ENCODE results near the gene EGLN1.

EGLN1 gene

DNA sequence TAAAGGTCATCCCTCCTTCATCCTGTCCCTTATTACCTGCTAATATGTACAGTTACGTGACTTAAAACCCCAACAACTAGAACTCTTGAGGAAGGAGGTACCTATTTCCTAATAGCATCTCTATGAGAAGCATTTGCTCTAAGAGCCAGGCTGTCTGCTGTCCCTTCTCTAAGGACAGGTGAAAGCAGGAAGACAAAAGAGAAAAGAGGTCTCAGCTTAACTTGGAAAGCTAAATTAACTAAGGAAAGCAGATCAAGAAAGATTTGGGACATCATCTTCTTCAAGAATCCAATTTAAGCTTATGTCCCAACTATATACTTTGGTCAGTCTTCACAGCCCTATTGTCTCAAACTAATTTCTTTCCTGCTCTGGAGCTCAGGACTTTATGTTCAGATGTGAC lies 2.9 kb downstream of the EGLN1 start:
- DNase-seq (ENCODE audit: low read depth): no peak
- TF ChIP-seq POLR2A (IDR thresholded peaks at IDR 0.05; ENCODE audit: extremely low read depth, insufficient read length) (no peak), MAX (IDR thresholded peaks at IDR 0.05; ENCODE audit: low read depth, low read length) (no peak), MYC (IDR thresholded peaks at IDR 0.05; ENCODE audit: low read depth, low read length) (no peak)
- TF ChIP-seq, protein P1, sequence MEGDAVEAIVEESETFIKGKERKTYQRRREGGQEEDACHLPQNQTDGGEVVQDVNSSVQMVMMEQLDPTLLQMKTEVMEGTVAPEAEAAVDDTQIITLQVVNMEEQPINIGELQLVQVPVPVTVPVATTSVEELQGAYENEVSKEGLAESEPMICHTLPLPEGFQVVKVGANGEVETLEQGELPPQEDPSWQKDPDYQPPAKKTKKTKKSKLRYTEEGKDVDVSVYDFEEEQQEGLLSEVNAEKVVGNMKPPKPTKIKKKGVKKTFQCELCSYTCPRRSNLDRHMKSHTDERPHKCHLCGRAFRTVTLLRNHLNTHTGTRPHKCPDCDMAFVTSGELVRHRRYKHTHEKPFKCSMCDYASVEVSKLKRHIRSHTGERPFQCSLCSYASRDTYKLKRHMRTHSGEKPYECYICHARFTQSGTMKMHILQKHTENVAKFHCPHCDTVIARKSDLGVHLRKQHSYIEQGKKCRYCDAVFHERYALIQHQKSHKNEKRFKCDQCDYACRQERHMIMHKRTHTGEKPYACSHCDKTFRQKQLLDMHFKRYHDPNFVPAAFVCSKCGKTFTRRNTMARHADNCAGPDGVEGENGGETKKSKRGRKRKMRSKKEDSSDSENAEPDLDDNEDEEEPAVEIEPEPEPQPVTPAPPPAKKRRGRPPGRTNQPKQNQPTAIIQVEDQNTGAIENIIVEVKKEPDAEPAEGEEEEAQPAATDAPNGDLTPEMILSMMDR (IDR thresholded peaks at IDR 0.05; ENCODE audit: low read depth, low read length): no peak
- H3K4me3 ChIP-seq (ENCODE audit: low read depth, low read length): peak overlapping the region; percentile 88

GRCh38 chr1:231418741-231419107 lies 3.4 kb downstream of the EGLN1 start:
- TF ChIP-seq, protein P1 (IDR thresholded peaks at IDR 0.05; ENCODE audit: low read depth, low read length): no peak
- peak overlapping the region; percentile 88 for H3K4me3 ChIP-seq (ENCODE audit: low read depth, low read length)
- DNase-seq (ENCODE audit: low read depth): no peak

- H3K4me3 ChIP-seq (ENCODE audit: low read depth, low read length): peak overlapping the region; percentile 88
- TF ChIP-seq MAX (IDR thresholded peaks at IDR 0.05; ENCODE audit: low read depth, low read length): no peak
- DNase-seq (ENCODE audit: low read depth): no peak
Measured at GRCh38 chr1:231418101-231418740, 3.9 kb downstream of the EGLN1 start.

GRCh38 chr1:231417513-231417912 lies 4.6 kb downstream of the EGLN1 start:
- peak overlapping the region; percentile 88 for H3K4me3 ChIP-seq (ENCODE audit: low read depth, low read length)
- TF ChIP-seq MAX (IDR thresholded peaks at IDR 0.05; ENCODE audit: low read depth, low read length) (no peak), POLR2A (IDR thresholded peaks at IDR 0.05; ENCODE audit: extremely low read depth, insufficient read length) (no peak), MYC (IDR thresholded peaks at IDR 0.05; ENCODE audit: low read depth, low read length) (no peak)
- TF ChIP-seq, protein P1 (IDR thresholded peaks at IDR 0.05; ENCODE audit: low read depth, low read length): no peak
- no peak for DNase-seq (ENCODE audit: low read depth)

- DNase-seq (ENCODE audit: low read depth): no peak
- peak overlapping the region; percentile 88 for H3K4me3 ChIP-seq (ENCODE audit: low read depth, low read length)
- TF ChIP-seq POLR2A (IDR thresholded peaks at IDR 0.05; ENCODE audit: extremely low read depth, insufficient read length): no peak
- TF ChIP-seq, protein P1 (IDR thresholded peaks at IDR 0.05; ENCODE audit: low read depth, low read length): no peak
- TF ChIP-seq MAX (IDR thresholded peaks at IDR 0.05; ENCODE audit: low read depth, low read length): no peak
- no peak for TF ChIP-seq MYC (IDR thresholded peaks at IDR 0.05; ENCODE audit: low read depth, low read length)
Measured at GRCh38 chr1:231416901-231417300, 5.2 kb downstream of the EGLN1 start.

DNA sequence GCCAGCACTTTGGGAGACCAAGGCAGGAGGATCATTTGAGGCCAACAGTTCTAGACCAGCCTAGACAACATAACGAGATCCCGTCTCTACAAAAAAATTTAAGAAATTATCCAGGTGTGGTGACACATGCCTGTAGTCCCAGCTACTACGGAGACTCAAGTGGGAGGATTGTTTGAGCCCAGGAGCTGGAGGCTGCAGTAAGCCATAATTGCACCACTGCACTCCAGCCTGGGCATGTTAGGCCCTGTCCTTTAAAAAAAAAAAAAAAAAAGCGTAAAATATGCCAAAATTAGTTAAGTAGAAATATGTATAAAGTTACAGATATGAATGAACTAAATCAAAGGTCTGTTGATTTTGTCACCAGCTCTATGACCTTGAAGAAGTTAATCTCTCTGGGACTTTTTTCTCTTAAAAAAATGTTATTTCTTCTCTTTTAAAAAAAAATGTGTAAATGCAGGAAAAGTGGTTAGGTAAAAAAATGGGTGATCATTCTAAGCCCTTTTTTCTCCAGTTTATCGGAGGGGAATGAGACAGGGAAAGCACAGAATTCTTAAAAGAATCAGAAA lies 7.0 kb downstream of the EGLN1 start:
- DNase-seq (ENCODE audit: low read depth): no peak
- H3K4me3 ChIP-seq (ENCODE audit: low read depth, low read length): no peak overlapping the region
- TF ChIP-seq MYC (IDR thresholded peaks at IDR 0.05; ENCODE audit: low read depth, low read length): no peak
- TF ChIP-seq MAX (IDR thresholded peaks at IDR 0.05; ENCODE audit: low read depth, low read length): no peak
- TF ChIP-seq, protein P1 (IDR thresholded peaks at IDR 0.05; ENCODE audit: low read depth, low read length): no peak
- no peak for TF ChIP-seq POLR2A (IDR thresholded peaks at IDR 0.05; ENCODE audit: extremely low read depth, insufficient read length)
